GM12878 (cell line): ENCODE results near the gene TJAP1. TPM values are rescaled to one million over a fixed set of nuclear protein-coding genes. Genes with fewer than 3 reads are reported as not detected.

ENCODE experiments used
- BCL3 ChIP-seq: IDR thresholded peaks from 2 replicates; pipeline ENCODE4 v1.6.1; 2011; ENCODE audit warnings: borderline replicate concordance, low read depth, mild to moderate bottlenecking, moderate library complexity, low read length; ENCODE audit not compliant: insufficient read depth, poor library complexity, severe bottlenecking
- BHLHE40 ChIP-seq, 2 experiments: fragments of 450-650 bp in 1 of 2; IDR thresholded peaks; 2 replicates each; pipeline ENCODE4 v1.6.1; 2011 to 2017; ENCODE audit warnings: low read depth in 2 of 2, borderline replicate concordance in 1 of 2, improper control_type of control experiment in 1 of 2, low read length in 1 of 2, mild to moderate bottlenecking in 1 of 2
- GABPA ChIP-seq: IDR thresholded peaks from 2 replicates; pipeline ENCODE4 v1.6.1; 2014; ENCODE audit warnings: antibody characterized with exemption, low read depth, mild to moderate bottlenecking, inconsistent platforms
- GATAD2B ChIP-seq: fragments of 450-650 bp; conservative IDR thresholded peaks from 2 replicates; pipeline ENCODE4 v1.6.1; 2017; ENCODE audit warnings: low read depth, mild to moderate bottlenecking, moderate library complexity
- HCFC1 ChIP-seq: fragments of 150-350 bp; IDR thresholded peaks from 2 replicates; pipeline ENCODE4 v1.6.1; 2014; ENCODE audit warnings: low read length
- HDAC2 ChIP-seq: fragments of 200-600 bp; sonication (generic); IDR thresholded peaks from 2 replicates; pipeline ENCODE4 v1.6.1; 2017
- HSF1 ChIP-seq: fragments of 150-350 bp; IDR thresholded peaks from 2 replicates; pipeline ENCODE4 v1.6.1; 2014; ENCODE audit warnings: mild to moderate bottlenecking, low read depth, low read length
- IRF3 ChIP-seq: fragments of 450-650 bp; IDR thresholded peaks from 2 replicates; pipeline ENCODE4 v1.6.1; 2014; ENCODE audit warnings: mild to moderate bottlenecking
- IRF5 ChIP-seq: fragments of 450-650 bp; IDR thresholded peaks from 2 replicates; pipeline ENCODE4 v1.6.1; 2017; ENCODE audit warnings: borderline replicate concordance
- NR2F1 ChIP-seq: fragments of 450-650 bp; conservative IDR thresholded peaks from 2 replicates; pipeline ENCODE4 v1.6.1; 2017; ENCODE audit warnings: mild to moderate bottlenecking
- PKNOX1 ChIP-seq: fragments of 450-650 bp; IDR thresholded peaks from 2 replicates; pipeline ENCODE4 v1.6.1; 2016; ENCODE audit warnings: mild to moderate bottlenecking
- POLR2A ChIP-seq: IDR thresholded peaks from 2 replicates; pipeline ENCODE4 v1.6.1; 2011; ENCODE audit warnings: low read depth, mild to moderate bottlenecking, low read length
- RAD51 ChIP-seq: fragments of 450-650 bp; IDR thresholded peaks from 2 replicates; pipeline ENCODE4 v1.6.1; 2016; ENCODE audit warnings: moderate library complexity, mild to moderate bottlenecking, inconsistent platforms
- RELA ChIP-seq: fragments of 450-650 bp; IDR thresholded peaks from 2 replicates; pipeline ENCODE4 v1.8.0; 2014; ENCODE audit warnings: borderline replicate concordance; ENCODE audit not compliant: partially characterized antibody
- SMARCA5 ChIP-seq: fragments of 450-650 bp; IDR thresholded peaks from 2 replicates; pipeline ENCODE4 v1.6.1; 2017; ENCODE audit warnings: mild to moderate bottlenecking
- polyA plus RNA-seq, 11 experiments: library from polyadenylated mRNA; depleted of rRNA in 4 of 11; unstranded in 6 of 11; stranded (reverse) in 5 of 11; fragments of >200 nt; fragmentation: Nextera tagmentation in 4 of 11; fragmentation: Illumina TruSeq in 1 of 11; extraction: Ambion mirVana in 4 of 11; extraction: Trizol in 1 of 11; gene quantifications; 1 replicate in 1 of 11; 2 replicates in 10 of 11; pipeline versions ENCODE4 v1.2.1 to v1.2.3, GENCODE V29; 2011 to 2016; ENCODE audit warnings: inconsistent platforms in 2 of 11, missing spikeins in 2 of 11, low read depth in 1 of 11
- total RNA-seq, 4 experiments: library from RNA; depleted of rRNA in 3 of 4; stranded (reverse); fragments of >200 nt in 3 of 4; fragmentation: Illumina TruSeq in 1 of 4; extraction: Trizol in 1 of 4; gene quantifications; 2 replicates each; pipeline versions ENCODE4 v1.2.1 to v1.2.3, GENCODE V29; 2013 to 2021

TJAP1 gene
- total and polyA plus RNA-seq, 10 of the 15 experiments (the other 5 are each of a cell fraction or from before 2014, with no cell fraction given): 0.11 to 22.6 (median 12.8) TPM

GRCh38 chr6:43454696-43455530, 22.5 kb upstream of the TJAP1 start (continued):
- TF ChIP-seq GABPA (no peak), SMARCA5 (peak; percentile 53; the same call in 1 of the 2 replicates), PKNOX1 (no peak), HSF1 (no peak), IRF3 (no peak), RAD51 (no peak), RELA (no peak), GATAD2B (peak; percentile 57; the same call in 1 of the 2 replicates), BHLHE40 (IDR thresholded peaks at IDR 0.05; ENCODE audit: borderline replicate concordance in 1 of 2, low read depth in 2 of 2, low read length in 1 of 2) (no peak), HDAC2 (0 out of 2 replicates have a peak, but pooled peaks have one; percentile 5), HCFC1 (no peak), NR2F1 (0 out of 2 replicates have a peak, but pooled peaks have one; percentile 29), POLR2A (0 out of 2 replicates have a peak, but pooled peaks have one; percentile 38), IRF5 (no peak), BCL3 (peak; percentile 24)
